Measurements from ENCODE around the gene FPGS.

DNA sequence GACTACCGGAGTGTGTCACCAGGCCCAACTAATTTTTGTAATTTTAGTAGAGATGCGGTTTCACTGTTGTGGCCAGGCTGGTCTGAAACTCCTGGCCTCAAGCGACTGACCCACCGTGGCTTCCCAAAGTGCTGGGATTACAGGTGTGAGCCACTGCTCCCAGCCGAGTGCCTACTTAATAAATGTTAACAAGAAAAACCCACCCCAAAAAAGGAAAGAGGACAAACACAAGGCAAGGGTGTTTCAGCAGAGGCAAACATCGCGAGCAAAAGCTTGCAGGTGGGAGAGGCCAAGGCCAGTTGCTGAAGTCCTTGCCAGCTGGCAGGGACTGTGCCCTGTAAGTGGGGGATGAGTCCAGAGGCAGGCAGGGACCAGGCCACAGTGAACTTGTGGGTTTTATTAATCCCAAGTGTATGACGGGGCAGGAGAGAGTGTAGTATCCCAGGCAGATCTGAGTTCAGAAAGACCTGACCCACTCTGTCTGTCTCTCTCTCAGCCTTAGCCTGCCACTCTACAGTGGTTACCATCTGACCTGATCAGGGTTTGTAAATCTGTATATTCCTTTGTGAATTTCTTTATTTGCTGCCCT is 6.4 kb upstream of the FPGS start:
- TF ChIP-seq, protein P1, sequence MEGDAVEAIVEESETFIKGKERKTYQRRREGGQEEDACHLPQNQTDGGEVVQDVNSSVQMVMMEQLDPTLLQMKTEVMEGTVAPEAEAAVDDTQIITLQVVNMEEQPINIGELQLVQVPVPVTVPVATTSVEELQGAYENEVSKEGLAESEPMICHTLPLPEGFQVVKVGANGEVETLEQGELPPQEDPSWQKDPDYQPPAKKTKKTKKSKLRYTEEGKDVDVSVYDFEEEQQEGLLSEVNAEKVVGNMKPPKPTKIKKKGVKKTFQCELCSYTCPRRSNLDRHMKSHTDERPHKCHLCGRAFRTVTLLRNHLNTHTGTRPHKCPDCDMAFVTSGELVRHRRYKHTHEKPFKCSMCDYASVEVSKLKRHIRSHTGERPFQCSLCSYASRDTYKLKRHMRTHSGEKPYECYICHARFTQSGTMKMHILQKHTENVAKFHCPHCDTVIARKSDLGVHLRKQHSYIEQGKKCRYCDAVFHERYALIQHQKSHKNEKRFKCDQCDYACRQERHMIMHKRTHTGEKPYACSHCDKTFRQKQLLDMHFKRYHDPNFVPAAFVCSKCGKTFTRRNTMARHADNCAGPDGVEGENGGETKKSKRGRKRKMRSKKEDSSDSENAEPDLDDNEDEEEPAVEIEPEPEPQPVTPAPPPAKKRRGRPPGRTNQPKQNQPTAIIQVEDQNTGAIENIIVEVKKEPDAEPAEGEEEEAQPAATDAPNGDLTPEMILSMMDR (IDR thresholded peaks at IDR 0.05): no peak
- TF ChIP-seq POLR2A (IDR thresholded peaks at IDR 0.05; ENCODE audit: low read length): no peak
- TF ChIP-seq CHD4 (IDR thresholded peaks at IDR 0.05; ENCODE audit: borderline replicate concordance): no peak
- no peak for TF ChIP-seq CHD2 (IDR thresholded peaks at IDR 0.05; ENCODE audit: low read length, partially characterized antibody)
- TF ChIP-seq, protein P2, sequence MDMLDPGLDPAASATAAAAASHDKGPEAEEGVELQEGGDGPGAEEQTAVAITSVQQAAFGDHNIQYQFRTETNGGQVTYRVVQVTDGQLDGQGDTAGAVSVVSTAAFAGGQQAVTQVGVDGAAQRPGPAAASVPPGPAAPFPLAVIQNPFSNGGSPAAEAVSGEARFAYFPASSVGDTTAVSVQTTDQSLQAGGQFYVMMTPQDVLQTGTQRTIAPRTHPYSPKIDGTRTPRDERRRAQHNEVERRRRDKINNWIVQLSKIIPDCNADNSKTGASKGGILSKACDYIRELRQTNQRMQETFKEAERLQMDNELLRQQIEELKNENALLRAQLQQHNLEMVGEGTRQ (IDR thresholded peaks at IDR 0.05): no peak
- TF ChIP-seq, protein P3, sequence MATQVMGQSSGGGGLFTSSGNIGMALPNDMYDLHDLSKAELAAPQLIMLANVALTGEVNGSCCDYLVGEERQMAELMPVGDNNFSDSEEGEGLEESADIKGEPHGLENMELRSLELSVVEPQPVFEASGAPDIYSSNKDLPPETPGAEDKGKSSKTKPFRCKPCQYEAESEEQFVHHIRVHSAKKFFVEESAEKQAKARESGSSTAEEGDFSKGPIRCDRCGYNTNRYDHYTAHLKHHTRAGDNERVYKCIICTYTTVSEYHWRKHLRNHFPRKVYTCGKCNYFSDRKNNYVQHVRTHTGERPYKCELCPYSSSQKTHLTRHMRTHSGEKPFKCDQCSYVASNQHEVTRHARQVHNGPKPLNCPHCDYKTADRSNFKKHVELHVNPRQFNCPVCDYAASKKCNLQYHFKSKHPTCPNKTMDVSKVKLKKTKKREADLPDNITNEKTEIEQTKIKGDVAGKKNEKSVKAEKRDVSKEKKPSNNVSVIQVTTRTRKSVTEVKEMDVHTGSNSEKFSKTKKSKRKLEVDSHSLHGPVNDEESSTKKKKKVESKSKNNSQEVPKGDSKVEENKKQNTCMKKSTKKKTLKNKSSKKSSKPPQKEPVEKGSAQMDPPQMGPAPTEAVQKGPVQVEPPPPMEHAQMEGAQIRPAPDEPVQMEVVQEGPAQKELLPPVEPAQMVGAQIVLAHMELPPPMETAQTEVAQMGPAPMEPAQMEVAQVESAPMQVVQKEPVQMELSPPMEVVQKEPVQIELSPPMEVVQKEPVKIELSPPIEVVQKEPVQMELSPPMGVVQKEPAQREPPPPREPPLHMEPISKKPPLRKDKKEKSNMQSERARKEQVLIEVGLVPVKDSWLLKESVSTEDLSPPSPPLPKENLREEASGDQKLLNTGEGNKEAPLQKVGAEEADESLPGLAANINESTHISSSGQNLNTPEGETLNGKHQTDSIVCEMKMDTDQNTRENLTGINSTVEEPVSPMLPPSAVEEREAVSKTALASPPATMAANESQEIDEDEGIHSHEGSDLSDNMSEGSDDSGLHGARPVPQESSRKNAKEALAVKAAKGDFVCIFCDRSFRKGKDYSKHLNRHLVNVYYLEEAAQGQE (IDR thresholded peaks at IDR 0.05): no peak
- TF ChIP-seq FOSL2 (IDR thresholded peaks at IDR 0.05): no peak
- TF ChIP-seq FOSL2 (CRISPR knock-in tag; IDR thresholded peaks at IDR 0.05): no peak
- no peak for TF ChIP-seq MYC (IDR thresholded peaks at IDR 0.05; ENCODE audit: borderline replicate concordance, low read length)
- TF ChIP-seq HOXB13 (CRISPR knock-in tag; IDR thresholded peaks at IDR 0.05; ENCODE audit: low read depth): no peak

Measured in A549 (cell line).